Erythroblast (primary cell): ENCODE data around the gene FIG4.

ENCODE experiments used
- GATA1 ChIP-seq: IDR thresholded peaks from 2 replicates; pipeline ENCODE4 v1.6.1; 2011; ENCODE audit warnings: low read depth, mild to moderate bottlenecking, control low read depth, low read length, moderate library complexity
- POLR2A ChIP-seq: IDR thresholded peaks from 2 replicates; pipeline ENCODE4 v1.6.1; 2011; ENCODE audit warnings: mild to moderate bottlenecking, low read length

- no peak for TF ChIP-seq POLR2A
- no peak for TF ChIP-seq GATA1
Observed at GRCh38 chr6:109864050-109864449, 173.0 kb downstream of the FIG4 start.
